ENCODE results near the gene ZNF526.

- TF ChIP-seq RARB (CRISPR knock-in tag; IDR thresholded peaks at IDR 0.05) (no peak), PATZ1 (CRISPR knock-in tag; IDR thresholded peaks at IDR 0.05; ENCODE audit: borderline replicate concordance) (peak; percentile 61; the same call in 1 of the 2 replicates), PPARA (CRISPR knock-in tag; IDR thresholded peaks at IDR 0.05; ENCODE audit: borderline replicate concordance) (no peak), ZNF70 (CRISPR knock-in tag; IDR thresholded peaks at IDR 0.05) (no peak), SNAI2 (CRISPR knock-in tag; IDR thresholded peaks at IDR 0.05) (no peak), OSR1 (CRISPR knock-in tag; IDR thresholded peaks at IDR 0.05) (no peak), ZNF8 (CRISPR knock-in tag; IDR thresholded peaks at IDR 0.05) (no peak), ZFP3 (CRISPR knock-in tag; IDR thresholded peaks at IDR 0.05) (no peak), ARNTL (CRISPR knock-in tag; IDR thresholded peaks at IDR 0.05; ENCODE audit: borderline replicate concordance, low read depth) (no peak), ISL1 (CRISPR knock-in tag; IDR thresholded peaks at IDR 0.05) (no peak), BACH2 (CRISPR knock-in tag; IDR thresholded peaks at IDR 0.05; ENCODE audit: borderline replicate concordance) (no peak)
Measured at GRCh38 chr19:42246143-42246921, 26.2 kb downstream of the ZNF526 start.

Data from SK-N-SH treated with all-trans-retinoic acid at 6 μM for 48 hours (cell line).